Heart left ventricle (tissue), 13 donors: ENCODE data around the gene ETV5.

Source experiments
- POLR2A ChIP-seq, 2 donors: fragments of 450-650 bp; IDR thresholded peaks; one replicate each; pipeline ENCODE4 v1.6.1; 2017; ENCODE audit warnings: antibody characterized with exemption in 2 of 2, mild to moderate bottlenecking in 2 of 2, moderate library complexity in 2 of 2
- TF ChIP-seq, protein P1 (sequence below), 12 donors: fragments of 200-600 bp; sonication (generic) in 4 of 12; IDR thresholded peaks; one replicate each; pipeline versions ENCODE4 v1.5.0 to v1.8.0; 2018 to 2022; ENCODE audit warnings: antibody characterized with exemption in 12 of 12, mild to moderate bottlenecking in 5 of 12
- donor health status: ischemic (EF 13 %, LVEDD 7.1; RV severe dilation, severe dysfunction).
- donor health status: DM: no; HTN: yes; CAD: no.
- donor health status: DM: no; HTN: no; CAD: no.
- donor health status: ischemic (EF 25% LVEDD 6.9; RV normal size, moderate dysfunction).
- donor health status: ischemic (EF 25% LVEDD 5.7; RV mildly dilated, moderate dysfunction).
- donor health status: ischemic (EF 35%, LVEDD 5.7; RV mildly dilated, moderate dysfunction).
- donor health status: nonischemic (EF 11% LVEDD 7.7; RV severe dilation, severe dysfunction).
- donor health status: DM: yes; HTN: yes; CAD: no.
- donor health status: PGD.
- donor health status: ischemic (EF 29% LVEDD 5.4; RV normal size, mild dysfunction).
- donor health status: nonischemic (EF 23%, LVEDD 6.1; RV moderate dilation, normal function).

DNA sequence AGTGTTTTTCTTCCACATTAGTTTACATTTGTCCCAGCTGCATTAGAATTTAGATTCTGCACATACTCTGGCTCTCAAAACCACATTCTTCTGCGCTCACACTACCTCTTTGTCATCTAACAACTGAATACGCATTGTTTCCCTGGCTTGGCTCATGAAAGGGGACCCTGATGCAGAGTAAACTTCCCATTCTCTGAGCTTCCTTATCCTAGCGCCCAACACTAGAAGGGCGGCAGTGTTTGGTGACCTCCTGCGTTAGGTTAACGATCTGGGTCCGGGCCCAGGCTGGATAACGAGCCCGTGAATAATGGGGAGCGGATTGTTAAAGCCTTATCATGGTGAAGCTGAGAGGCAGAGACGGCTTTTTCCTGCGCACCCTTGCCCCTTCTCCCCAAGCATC, 63.9 kb downstream of the ETV5 start:
- TF ChIP-seq, protein P1, sequence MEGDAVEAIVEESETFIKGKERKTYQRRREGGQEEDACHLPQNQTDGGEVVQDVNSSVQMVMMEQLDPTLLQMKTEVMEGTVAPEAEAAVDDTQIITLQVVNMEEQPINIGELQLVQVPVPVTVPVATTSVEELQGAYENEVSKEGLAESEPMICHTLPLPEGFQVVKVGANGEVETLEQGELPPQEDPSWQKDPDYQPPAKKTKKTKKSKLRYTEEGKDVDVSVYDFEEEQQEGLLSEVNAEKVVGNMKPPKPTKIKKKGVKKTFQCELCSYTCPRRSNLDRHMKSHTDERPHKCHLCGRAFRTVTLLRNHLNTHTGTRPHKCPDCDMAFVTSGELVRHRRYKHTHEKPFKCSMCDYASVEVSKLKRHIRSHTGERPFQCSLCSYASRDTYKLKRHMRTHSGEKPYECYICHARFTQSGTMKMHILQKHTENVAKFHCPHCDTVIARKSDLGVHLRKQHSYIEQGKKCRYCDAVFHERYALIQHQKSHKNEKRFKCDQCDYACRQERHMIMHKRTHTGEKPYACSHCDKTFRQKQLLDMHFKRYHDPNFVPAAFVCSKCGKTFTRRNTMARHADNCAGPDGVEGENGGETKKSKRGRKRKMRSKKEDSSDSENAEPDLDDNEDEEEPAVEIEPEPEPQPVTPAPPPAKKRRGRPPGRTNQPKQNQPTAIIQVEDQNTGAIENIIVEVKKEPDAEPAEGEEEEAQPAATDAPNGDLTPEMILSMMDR (IDR thresholded peaks at IDR 0.05), result no peak
- TF ChIP-seq POLR2A (IDR thresholded peaks at IDR 0.05), result no peak
